PFSK-1 (cell line): ENCODE measurements around the gene TAAR8.

ENCODE experiments used
- FOXP2 ChIP-seq: optimal IDR thresholded peaks from 2 replicates; pipeline ENCODE3; 2011; ENCODE audit warnings: borderline replicate concordance, control low read depth, inconsistent platforms; ENCODE audit not compliant: insufficient read depth; ENCODE audit errors: extremely low read length, extremely low read depth
- POLR2AphosphoS5 ChIP-seq: IDR thresholded peaks from 2 replicates; pipeline ENCODE4 v1.6.1; 2012; ENCODE audit warnings: low read depth, mild to moderate bottlenecking, control low read depth, low read length, moderate library complexity
- REST ChIP-seq, 2 experiments: IDR thresholded peaks; 2 replicates each; pipeline versions ENCODE4 v1.6.1 to v1.8.0; 2011 to 2012; ENCODE audit warnings: low read depth in 2 of 2, low read length in 2 of 2, control low read depth in 1 of 2, inconsistent platforms in 1 of 2, mild to moderate bottlenecking in 1 of 2, moderate library complexity in 1 of 2; ENCODE audit not compliant: insufficient read depth in 1 of 2
- TAF1 ChIP-seq: IDR thresholded peaks from 2 replicates; pipeline ENCODE4 v1.6.1; 2012; ENCODE audit warnings: low read length, control low read depth, borderline replicate concordance; ENCODE audit not compliant: insufficient read depth

- no peak for TF ChIP-seq POLR2AphosphoS5
- no peak for TF ChIP-seq REST (IDR thresholded peaks at IDR 0.05; ENCODE audit: insufficient read depth in 1 of 2, low read depth in 2 of 2, low read length in 2 of 2)
- TF ChIP-seq TAF1, result no peak
- TF ChIP-seq FOXP2, result no peak
Observed at GRCh38 chr6:132548746-132549463, 3.6 kb upstream of the TAAR8 start.
